Measurements from ENCODE around the gene VSX1.

GRCh38 chr20:25039697-25040437 lies 42.1 kb downstream of the VSX1 start:
- TF ChIP-seq EZH2 (IDR thresholded peaks at IDR 0.05; ENCODE audit: borderline replicate concordance, insufficient read depth, low read length, poor library complexity, severe bottlenecking) = no peak
- no peak for TF ChIP-seq RAD21 (conservative IDR thresholded peaks at IDR 0.05)
